CD4-positive, alpha-beta T cell treated with Interleukin-1 beta for 1 hour (primary cell): ENCODE data around the gene DAO.
"Not testable (repeated sequence)": the region's sequence is repeated elsewhere in the genome, so short reads cannot be mapped to it uniquely, and the experiment has no call there.

ENCODE experiments used
- DNase-seq, 2 donors: peaks; one replicate each; pipeline ENCODE4 v3.0.0-alpha.2; 2020 to 2022

The DAO gene

GRCh38 chr12:108879615-108880254 is at the start of gene DAO:
Gene DAO, plus strand, starts transcription at chr12:108880092. Its CDS starts 4,915 bp downstream, at chr12:108885007.
- no peak for DNase-seq

- DNase-seq, result no peak
These were observed 48.4 kb upstream of the DAO start for GRCh38 chr12:108831309-108831991.

- no peak for DNase-seq
These were observed 47.7 kb upstream of the DAO start for GRCh38 chr12:108832208-108832607.

- no peak for DNase-seq
These were observed 47.0 kb upstream of the DAO start for GRCh38 chr12:108832730-108833354.

GRCh38 chr12:108833355-108833733 is 46.5 kb upstream of the DAO start:
- DNase-seq, result no peak

- DNase-seq, result no peak
These were observed 46.0 kb upstream of the DAO start for GRCh38 chr12:108833757-108834472.

- no peak for DNase-seq
These were observed 43.8 kb upstream of the DAO start for GRCh38 chr12:108835860-108836634.

- DNase-seq, result no peak
These were observed 42.7 kb upstream of the DAO start for GRCh38 chr12:108837239-108837638.

- DNase-seq, result no peak
These were observed 42.2 kb upstream of the DAO start for GRCh38 chr12:108837680-108838079.

GRCh38 chr12:108838194-108839017 is 41.5 kb upstream of the DAO start:
- DNase-seq, result peak; percentile 73 to 82

- DNase-seq, result no peak
These were observed 40.6 kb upstream of the DAO start for GRCh38 chr12:108839018-108839889.

- DNase-seq, result no peak
These were observed 40.0 kb upstream of the DAO start for GRCh38 chr12:108839890-108840230.

- DNase-seq, result no peak
These were observed 39.1 kb upstream of the DAO start for GRCh38 chr12:108840605-108841332.

GRCh38 chr12:108841825-108842224 is 38.1 kb upstream of the DAO start:
- not testable (repeated sequence) for DNase-seq

- DNase-seq, result no peak
These were observed 37.5 kb upstream of the DAO start for GRCh38 chr12:108842361-108842760.

- DNase-seq, result no peak
These were observed 36.7 kb upstream of the DAO start for GRCh38 chr12:108843187-108843586.

GRCh38 chr12:108845696-108846095 is 34.2 kb upstream of the DAO start:
- DNase-seq, result no peak

GRCh38 chr12:108846290-108846701 is 33.6 kb upstream of the DAO start:
- no peak for DNase-seq

- no peak for DNase-seq
These were observed 32.2 kb upstream of the DAO start for GRCh38 chr12:108847705-108848104.

GRCh38 chr12:108849660-108850059 is 30.2 kb upstream of the DAO start:
- no peak for DNase-seq
